Sigmoid colon (tissue), 4 donors: ENCODE data around the gene ATG101.

Source experiments
- CTCF ChIP-seq, 4 experiments: fragments of 450-650 bp in 3 of 4; fragments of 200-600 bp in 1 of 4; IDR thresholded peaks; one replicate each; pipeline ENCODE4 v1.5.1; 2016 to 2019; ENCODE audit warnings: antibody characterized with exemption in 4 of 4, mild to moderate bottlenecking in 3 of 4, moderate library complexity in 2 of 4
- POLR2A ChIP-seq, 2 donors: fragments of 450-650 bp; IDR thresholded peaks; one replicate each; pipeline ENCODE4 v1.6.1; 2016; ENCODE audit warnings: antibody characterized with exemption in 2 of 2, mild to moderate bottlenecking in 2 of 2, moderate library complexity in 2 of 2
- POLR2AphosphoS5 ChIP-seq, 4 donors: sonication (generic); formaldehyde crosslinking; IDR thresholded peaks; one replicate each; pipeline ENCODE4 v1.6.1; 2017; ENCODE audit warnings: antibody characterized with exemption in 4 of 4

GRCh38 chr12:52123487-52124186 is 53.9 kb downstream of the ATG101 start:
- TF ChIP-seq CTCF (IDR thresholded peaks at IDR 0.05), result no peak
- no peak for TF ChIP-seq POLR2AphosphoS5 (IDR thresholded peaks at IDR 0.05)
- no peak for TF ChIP-seq POLR2A (IDR thresholded peaks at IDR 0.05)
